GM19193 (cell line): ENCODE measurements around the gene WIPF3.

ENCODE experiments used
- POLR2A ChIP-seq: IDR thresholded peaks from 4 replicates; pipeline ENCODE4 v1.6.1; 2011; ENCODE audit not compliant: insufficient read depth, insufficient read length; ENCODE audit errors: extremely low read depth

WIPF3 gene

GRCh38 chr7:29853072-29853471 lies 46.8 kb downstream of the WIPF3 start:
- no peak for TF ChIP-seq POLR2A

GRCh38 chr7:29853789-29854188 lies 47.5 kb downstream of the WIPF3 start:
- no peak for TF ChIP-seq POLR2A

- TF ChIP-seq POLR2A: no peak
Measured at GRCh38 chr7:29854257-29854938, 48.1 kb downstream of the WIPF3 start.

GRCh38 chr7:29857654-29858053 lies 51.3 kb downstream of the WIPF3 start:
- no peak for TF ChIP-seq POLR2A

- TF ChIP-seq POLR2A: no peak
Measured at GRCh38 chr7:29858191-29858951, 52.1 kb downstream of the WIPF3 start.

- TF ChIP-seq POLR2A: no peak
Measured at GRCh38 chr7:29859104-29859503, 52.8 kb downstream of the WIPF3 start.

- TF ChIP-seq POLR2A: no peak
Measured at GRCh38 chr7:29859524-29860185, 53.3 kb downstream of the WIPF3 start.

- no peak for TF ChIP-seq POLR2A
Measured at GRCh38 chr7:29860186-29860585, 53.9 kb downstream of the WIPF3 start.

GRCh38 chr7:29861884-29862283 lies 55.6 kb downstream of the WIPF3 start:
- TF ChIP-seq POLR2A: no peak

GRCh38 chr7:29864656-29865055 lies 58.3 kb downstream of the WIPF3 start:
- TF ChIP-seq POLR2A: no peak

- TF ChIP-seq POLR2A: no peak
Measured at GRCh38 chr7:29865526-29865925, 59.2 kb downstream of the WIPF3 start.

- no peak for TF ChIP-seq POLR2A
Measured at GRCh38 chr7:29866490-29866930, 60.2 kb downstream of the WIPF3 start.

- TF ChIP-seq POLR2A: no peak
Measured at GRCh38 chr7:29871787-29872398, 65.6 kb downstream of the WIPF3 start.

GRCh38 chr7:29873644-29874294 lies 67.5 kb downstream of the WIPF3 start:
- TF ChIP-seq POLR2A: no peak

GRCh38 chr7:29875741-29876140 lies 69.4 kb downstream of the WIPF3 start:
- TF ChIP-seq POLR2A: no peak
